Esophagus muscularis mucosa (tissue), 4 donors: ENCODE results near the gene PAX3. TPM values are rescaled to one million over a fixed set of nuclear protein-coding genes. Genes with fewer than 3 reads are reported as not detected.

Source experiments
- DNase-seq: peaks from one replicate; pipeline ENCODE4 v3.0.0-alpha.2; 2017; ENCODE audit errors: extremely low spot score
- H3K27ac ChIP-seq, 4 donors: fragments of 200-600 bp; sonication (generic); replicated peaks in 1 of 4; 1 replicate in 3 of 4; 2 replicates in 1 of 4; pipeline ENCODE4 v1.5.1; 2016 to 2019; ENCODE audit warnings: mild to moderate bottlenecking in 1 of 4
- H3K27me3 ChIP-seq, 4 donors: fragments of 200-600 bp; sonication (generic); one replicate each; pipeline versions ENCODE4 v1.5.1 to v1.6.0; 2016 to 2019
- H3K36me3 ChIP-seq, 4 donors: fragments of 200-600 bp; sonication (generic); one replicate each; pipeline ENCODE4 v1.5.1; 2016 to 2019
- H3K4me1 ChIP-seq, 4 donors: fragments of 200-600 bp; sonication (generic); one replicate each; pipeline ENCODE4 v1.5.1; 2016 to 2019
- H3K4me3 ChIP-seq, 4 donors: fragments of 200-600 bp; sonication (generic); 1 replicate in 2 of 4; 2 replicates in 2 of 4; pipeline ENCODE4 v1.5.1; 2016 to 2019; ENCODE audit warnings: mild to moderate bottlenecking in 4 of 4, moderate library complexity in 1 of 4
- H3K9me3 ChIP-seq, 4 donors: fragments of 200-600 bp; sonication (generic); 1 replicate in 3 of 4; 2 replicates in 1 of 4; pipeline ENCODE4 v1.5.1; 2016 to 2019
- EP300 ChIP-seq: sonication (generic); formaldehyde crosslinking; IDR thresholded peaks from one replicate; pipeline ENCODE4 v1.6.1; 2017; ENCODE audit warnings: antibody characterized with exemption
- POLR2A ChIP-seq: fragments of 450-650 bp; IDR thresholded peaks from one replicate; pipeline ENCODE4 v1.6.1; 2017; ENCODE audit warnings: antibody characterized with exemption, moderate library complexity, mild to moderate bottlenecking, low read depth
- POLR2AphosphoS5 ChIP-seq, 2 donors: sonication (generic); formaldehyde crosslinking; IDR thresholded peaks; one replicate each; pipeline ENCODE4 v1.6.1; 2017; ENCODE audit warnings: antibody characterized with exemption in 2 of 2
- WGBS: methylation state at CpG from one replicate; pipeline ENCODE4 v1.1.5; 2018; 5-methylcytosine and 5-hydroxymethylcytosine counted together
- intact Hi-C: fragments of 100-400 bp; cut with DNase I; formaldehyde crosslinking; loops from one replicate; pipeline ENCODE4 v1.15.1; 2023
- total RNA-seq, 4 donors: library from RNA; depleted of rRNA; stranded (reverse); fragments of >200 nt; gene quantifications; one replicate each; pipeline versions ENCODE4 v1.1.0 to v1.2.1, GENCODE V29; 2016
- TF ChIP-seq, protein P1 (sequence below), 3 experiments: fragments of 200-600 bp in 2 of 3; fragments of 450-650 bp in 1 of 3; sonication (generic) in 2 of 3; IDR thresholded peaks; one replicate each; pipeline ENCODE4 v1.5.1; 2017 to 2019; ENCODE audit warnings: antibody characterized with exemption in 3 of 3, mild to moderate bottlenecking in 2 of 3, moderate library complexity in 1 of 3

Gene PAX3
- total RNA-seq, 4 donors from 2014 or later = not detected

DNA sequence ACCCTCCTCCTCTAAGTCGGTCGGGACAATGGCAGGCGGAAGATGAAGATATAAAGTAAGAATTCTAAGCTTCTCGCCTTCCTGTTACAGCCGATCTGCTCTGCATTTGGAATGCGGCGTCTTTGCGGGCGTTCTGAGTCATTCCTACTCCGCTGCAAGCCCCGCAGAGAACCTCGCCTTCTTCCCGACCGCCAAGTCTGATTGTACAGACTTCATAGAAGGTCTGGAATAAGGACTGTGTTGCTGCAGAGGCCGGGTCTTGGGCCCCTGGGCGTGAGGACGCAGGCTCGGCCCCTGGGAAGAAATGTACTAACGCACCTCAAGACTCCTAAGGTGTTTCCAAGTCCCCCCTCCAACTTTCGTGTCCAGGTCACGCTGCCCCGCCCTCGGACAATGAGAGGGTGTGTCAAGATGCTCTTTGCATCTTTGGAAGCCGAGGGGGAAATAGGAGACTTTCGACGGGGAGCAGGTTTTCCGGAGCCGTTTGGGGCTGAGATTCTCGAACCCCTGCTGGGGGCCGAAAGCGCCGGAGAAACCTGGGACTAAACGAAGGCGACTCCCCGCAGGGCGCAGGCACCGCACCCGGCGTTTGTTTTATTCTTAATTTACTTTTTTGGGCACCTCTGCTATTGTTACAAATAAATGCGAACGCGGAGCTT is 12.7 kb upstream of the PAX3 start:
- Histone ChIP-seq H3K9me3 (no peaks in the 10 kb centered on the region), H3K36me3 (no peaks in the 10 kb centered on the region), H3K4me3 (no peak overlapping the region), H3K27me3 (peaks cover 3 to 99% (median 69%) of the 10 kb centered on the region in 4 donors), H3K4me1 (peaks cover 13 to 28% (median 17%) of the 10 kb centered on the region in 4 donors), H3K27ac (no peak overlapping the region)
- no peak for TF ChIP-seq POLR2AphosphoS5 (IDR thresholded peaks at IDR 0.05)
- no peak for TF ChIP-seq EP300
- TF ChIP-seq POLR2A = no peak
- TF ChIP-seq, protein P1, sequence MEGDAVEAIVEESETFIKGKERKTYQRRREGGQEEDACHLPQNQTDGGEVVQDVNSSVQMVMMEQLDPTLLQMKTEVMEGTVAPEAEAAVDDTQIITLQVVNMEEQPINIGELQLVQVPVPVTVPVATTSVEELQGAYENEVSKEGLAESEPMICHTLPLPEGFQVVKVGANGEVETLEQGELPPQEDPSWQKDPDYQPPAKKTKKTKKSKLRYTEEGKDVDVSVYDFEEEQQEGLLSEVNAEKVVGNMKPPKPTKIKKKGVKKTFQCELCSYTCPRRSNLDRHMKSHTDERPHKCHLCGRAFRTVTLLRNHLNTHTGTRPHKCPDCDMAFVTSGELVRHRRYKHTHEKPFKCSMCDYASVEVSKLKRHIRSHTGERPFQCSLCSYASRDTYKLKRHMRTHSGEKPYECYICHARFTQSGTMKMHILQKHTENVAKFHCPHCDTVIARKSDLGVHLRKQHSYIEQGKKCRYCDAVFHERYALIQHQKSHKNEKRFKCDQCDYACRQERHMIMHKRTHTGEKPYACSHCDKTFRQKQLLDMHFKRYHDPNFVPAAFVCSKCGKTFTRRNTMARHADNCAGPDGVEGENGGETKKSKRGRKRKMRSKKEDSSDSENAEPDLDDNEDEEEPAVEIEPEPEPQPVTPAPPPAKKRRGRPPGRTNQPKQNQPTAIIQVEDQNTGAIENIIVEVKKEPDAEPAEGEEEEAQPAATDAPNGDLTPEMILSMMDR (IDR thresholded peaks at IDR 0.05) = no peak
- intact Hi-C loops = no loop called here
- DNase-seq = no peak
- 7% methylated on average over 42 of the region's 42 CpGs for WGBS

DNA sequence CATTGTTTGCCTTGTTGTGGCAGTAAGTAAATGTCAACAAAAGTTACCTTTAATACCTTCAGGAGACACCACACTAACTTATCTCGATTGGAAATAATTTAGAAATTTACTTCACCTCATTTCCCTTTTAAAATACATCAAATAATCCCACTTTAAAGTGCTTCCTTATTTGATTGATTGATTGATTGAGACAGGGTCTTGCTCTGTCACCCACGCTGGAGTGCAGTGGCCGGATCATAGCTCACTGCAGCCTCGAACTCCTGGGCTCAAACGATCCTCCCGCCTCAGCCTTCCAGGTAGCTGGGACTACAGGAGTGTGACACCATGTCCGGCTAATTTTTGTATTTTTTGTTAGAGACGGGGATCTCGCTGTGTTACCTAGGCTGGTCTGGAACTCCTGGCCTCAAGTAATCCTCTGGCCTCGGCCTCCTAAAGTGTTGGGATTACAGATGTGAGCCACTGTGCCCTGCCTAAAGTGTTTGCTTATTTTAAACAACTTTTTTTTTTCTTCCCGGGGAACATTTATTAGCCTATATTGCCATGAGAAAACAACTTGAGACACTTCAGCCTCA is 12.0 kb upstream of the PAX3 start:
- no peak for TF ChIP-seq EP300
- no peak for TF ChIP-seq POLR2A
- no peak for TF ChIP-seq POLR2AphosphoS5 (IDR thresholded peaks at IDR 0.05)
- TF ChIP-seq, protein P1 (IDR thresholded peaks at IDR 0.05) = no peak
- Histone ChIP-seq H3K4me3 (no peak overlapping the region), H3K4me1 (peaks cover 19 to 34% (median 23%) of the 10 kb centered on the region in 4 donors), H3K27me3 (peaks cover 4 to 100% (median 75%) of the 10 kb centered on the region in 4 donors), H3K9me3 (no peaks in the 10 kb centered on the region), H3K27ac (no peak overlapping the region), H3K36me3 (no peaks in the 10 kb centered on the region)
- DNase-seq = no peak
- WGBS = 19% methylated on average over 10 of the region's 11 CpGs
- intact Hi-C loops = no loop called here

DNA sequence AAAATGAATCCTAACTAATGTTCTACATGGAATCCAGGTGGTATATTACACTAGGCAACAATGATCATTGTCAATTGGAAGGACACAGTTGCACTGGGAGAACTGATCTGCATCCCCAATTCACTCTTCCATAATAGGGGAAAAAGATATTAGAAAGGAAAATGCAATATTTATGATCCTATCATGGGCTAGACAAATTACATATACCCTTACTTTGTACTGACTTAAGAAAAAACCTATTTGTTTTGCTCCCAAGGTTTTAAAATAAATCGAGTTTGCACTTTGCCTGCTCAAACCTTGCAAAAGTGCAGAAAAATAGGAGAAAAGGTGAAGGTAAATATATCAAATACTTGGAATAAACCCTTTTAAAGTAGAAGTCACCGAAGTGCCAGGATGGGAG is 11.0 kb upstream of the PAX3 start:
- Histone ChIP-seq H3K36me3 (no peaks in the 10 kb centered on the region), H3K4me3 (no peak overlapping the region), H3K9me3 (no peaks in the 10 kb centered on the region), H3K4me1 (peaks cover 30 to 45% (median 33%) of the 10 kb centered on the region in 4 donors), H3K27ac (no peak overlapping the region), H3K27me3 (peaks cover 4 to 100% (median 86%) of the 10 kb centered on the region in 4 donors)
- TF ChIP-seq POLR2AphosphoS5 (IDR thresholded peaks at IDR 0.05) (no peak), POLR2A (no peak), EP300 (no peak)
- TF ChIP-seq, protein P1 (IDR thresholded peaks at IDR 0.05) = no peak
- DNase-seq = no peak
- WGBS = 12% methylated on average over 2 of the region's 2 CpGs
- intact Hi-C loops = no loop called here

DNA sequence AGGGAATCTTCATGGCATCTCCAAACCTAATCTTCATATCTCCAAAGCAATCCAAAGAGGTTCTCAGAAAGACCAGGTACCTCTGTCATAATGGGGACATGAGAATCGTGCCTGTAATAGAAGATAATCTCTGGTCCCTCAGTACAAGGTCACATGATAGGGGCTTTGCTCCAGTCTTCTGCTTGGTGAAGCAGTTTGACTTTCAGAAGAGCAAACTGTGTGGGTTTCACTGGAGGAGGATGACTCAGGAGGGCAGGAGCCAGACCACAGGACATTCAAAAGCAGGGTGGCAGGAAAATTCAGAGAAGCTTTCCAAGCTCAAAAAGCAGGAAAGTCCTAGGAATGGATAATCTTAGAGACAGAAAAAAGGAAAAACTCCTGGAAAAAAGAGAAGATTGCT is 10.6 kb upstream of the PAX3 start:
- intact Hi-C loops = no loop called here
- H3K9me3 ChIP-seq = no peaks in the 10 kb centered on the region
- H3K27me3 ChIP-seq = peaks cover 4 to 100% (median 89%) of the 10 kb centered on the region in 4 donors
- no peak overlapping the region for H3K27ac ChIP-seq
- TF ChIP-seq, protein P1 (IDR thresholded peaks at IDR 0.05) = no peak
- TF ChIP-seq POLR2A (no peak), EP300 (no peak), POLR2AphosphoS5 (IDR thresholded peaks at IDR 0.05) (no peak)
- peaks cover 32 to 49% (median 37%) of the 10 kb centered on the region in 4 donors for H3K4me1 ChIP-seq
- 43% methylated on average over 1 of the region's 1 CpG for WGBS
- DNase-seq = no peak
- no peak overlapping the region for H3K4me3 ChIP-seq
- no peaks in the 10 kb centered on the region for H3K36me3 ChIP-seq
